B cell (primary cell): ENCODE results near the gene LKAAEAR1. TPM values are rescaled to one million over a fixed set of nuclear protein-coding genes. Genes with fewer than 3 reads are reported as not detected.
A peak's percentile ranks its signal among the peaks of the same experiment; 100 is the strongest.

Experiments
- ATAC-seq: fragments of 200-7000 bp; cut with Tn5 transposase; one replicate; pipeline ENCODE4 v1.10.0; 2021; ENCODE audit warnings: low read depth, mild to moderate bottlenecking, moderate number of reproducible peaks, moderate library complexity
- CTCF ChIA-PET: fragments of 350-600 bp; sonication (Branson Sonifier 250); formaldehyde crosslinking; loops from one replicate; lab custom pipeline; 2021; ENCODE audit warnings: antibody characterized with exemption, inconsistent platforms; lab: Charles Lee
- POLR2A ChIA-PET: fragments of 350-600 bp; sonication (Branson Sonifier 250); formaldehyde crosslinking; loops from one replicate; lab custom pipeline; 2021; ENCODE audit warnings: antibody characterized with exemption; lab: Charles Lee
- DNase-seq: peaks from one replicate; pipeline ENCODE4 v3.0.0; 2013
- H2AFZ ChIP-seq: 2 replicates; pipeline ENCODE4 v1.6.1; 2012; ENCODE audit warnings: mild to moderate bottlenecking, low read depth, low read length; ENCODE audit not compliant: insufficient read depth, poor library complexity, severe bottlenecking
- H3K27ac ChIP-seq, 2 donors: 1 replicate in 1 of 2; 2 replicates in 1 of 2; pipeline ENCODE4 v1.5.1; 2012 to 2013; ENCODE audit warnings: low read length in 2 of 2, mild to moderate bottlenecking in 2 of 2, moderate library complexity in 1 of 2
- H3K27me3 ChIP-seq, 4 experiments: fragments of 200-600 bp in 1 of 4; sonication (generic) in 1 of 4; replicated peaks in 1 of 4; 1 replicate in 2 of 4; 2 replicates in 2 of 4; pipeline versions ENCODE4 v1.6.1 to v1.7.0; 2013 to 2016; ENCODE audit warnings: low read length in 3 of 4, mild to moderate bottlenecking in 2 of 4, mixed read lengths in 1 of 4, moderate library complexity in 1 of 4; ENCODE audit not compliant: insufficient read depth in 4 of 4, control insufficient read depth in 3 of 4; ENCODE audit errors: control extremely low read depth in 1 of 4
- H3K36me3 ChIP-seq, 2 experiments: replicated peaks in 1 of 2; 1 replicate in 1 of 2; 2 replicates in 1 of 2; pipeline versions ENCODE4 v1.6.1 to v1.7.1; 2013; ENCODE audit warnings: low read length in 1 of 2; ENCODE audit not compliant: insufficient read depth in 2 of 2, control insufficient read depth in 1 of 2; ENCODE audit errors: control extremely low read depth in 1 of 2, extremely low read depth in 1 of 2
- H3K4me1 ChIP-seq, 2 donors: fragments of 200-600 bp in 1 of 2; sonication (generic) in 1 of 2; 1 replicate in 1 of 2; 2 replicates in 1 of 2; pipeline versions ENCODE4 v1.5.1 to v1.6.1; 2013 to 2017; ENCODE audit warnings: low read length in 2 of 2; ENCODE audit not compliant: control insufficient read depth in 2 of 2, insufficient read depth in 2 of 2
- H3K4me2 ChIP-seq: replicated peaks from 2 replicates; pipeline ENCODE3; 2012; ENCODE audit warnings: mild to moderate bottlenecking, low read depth, low read length; ENCODE audit not compliant: poor library complexity, severe bottlenecking
- H3K4me3 ChIP-seq, 5 experiments: fragments of 200-600 bp in 1 of 5; sonication (generic) in 1 of 5; 1 replicate in 3 of 5; 2 replicates in 2 of 5; pipeline versions ENCODE4 v1.5.1 to v1.7.0; 2011 to 2016; ENCODE audit warnings: low read length in 4 of 5, mild to moderate bottlenecking in 4 of 5, low read depth in 2 of 5, control low read depth in 1 of 5, moderate library complexity in 1 of 5; ENCODE audit not compliant: insufficient read depth in 1 of 5; ENCODE audit errors: control extremely low read depth in 1 of 5, extremely low read depth in 1 of 5
- H3K79me2 ChIP-seq: fragments of 200-600 bp; sonication (generic); one replicate; pipeline ENCODE4 v1.6.0; 2016; ENCODE audit warnings: low read length; ENCODE audit not compliant: control insufficient read depth, insufficient read depth
- H3K9ac ChIP-seq: fragments of 200-600 bp; sonication (generic); 2 replicates; pipeline ENCODE4 v1.6.1; 2017; ENCODE audit warnings: mild to moderate bottlenecking, low read length, moderate library complexity
- H3K9me3 ChIP-seq, 3 donors: one replicate each; pipeline versions ENCODE4 v1.6.1 to v1.7.1; 2013; ENCODE audit warnings: low read length in 2 of 3; ENCODE audit not compliant: control insufficient read depth in 2 of 3, insufficient read depth in 1 of 3; ENCODE audit errors: control extremely low read depth in 1 of 3
- H4K20me1 ChIP-seq: 2 replicates; pipeline ENCODE4 v1.6.0; 2012; ENCODE audit warnings: mild to moderate bottlenecking, low read length; ENCODE audit not compliant: insufficient read depth, control insufficient read depth, poor library complexity, severe bottlenecking
- H3K27ac Mint-ChIP-seq: one replicate; pipeline ENCODE4 v1.8.0; 2021; ENCODE audit warnings: mixed read lengths
- H3K27me3 Mint-ChIP-seq: one replicate; pipeline ENCODE4 v1.8.0; 2021; ENCODE audit warnings: mixed read lengths
- H3K4me1 Mint-ChIP-seq: one replicate; pipeline ENCODE4 v1.8.0; 2021; ENCODE audit warnings: mixed read lengths
- H3K4me3 Mint-ChIP-seq: one replicate; pipeline ENCODE4 v1.8.0; 2021; ENCODE audit warnings: mixed read lengths
- H3K9me3 Mint-ChIP-seq: one replicate; pipeline ENCODE4 v1.8.0; 2022; ENCODE audit warnings: mixed read lengths; ENCODE audit not compliant: insufficient read depth
- CTCF ChIP-seq: fragments of 200-600 bp; IDR thresholded peaks from one replicate; pipeline ENCODE4 v1.8.0; 2022; ENCODE audit warnings: antibody characterized with exemption, mild to moderate bottlenecking
- EZH2 ChIP-seq: IDR thresholded peaks from 2 replicates; pipeline ENCODE4 v1.6.1; 2012; ENCODE audit warnings: borderline replicate concordance, low read depth, mild to moderate bottlenecking, moderate library complexity, low read length; ENCODE audit not compliant: insufficient read depth, poor library complexity, severe bottlenecking
- WGBS: methylation state at CpG from one replicate; pipeline ENCODE4 v1.1.5; 2013; ENCODE audit warnings: missing lambda C conversion rate; ENCODE audit not compliant: insufficient coverage; 5-methylcytosine and 5-hydroxymethylcytosine counted together
- intact Hi-C: fragments of 100-400 bp; cut with micrococcal nuclease; formaldehyde crosslinking; loops from one replicate; pipeline ENCODE4 v1.10.0; 2022
- polyA plus RNA-seq: library from polyadenylated mRNA; depleted of rRNA; stranded (reverse); fragments of >200 nt; gene quantifications from 2 replicates; pipeline ENCODE4 v1.2.3, GENCODE V29; 2012
- total RNA-seq, 2 donors: library from RNA; stranded (reverse); fragments of 120-200 nt in 1 of 2; gene quantifications; 1 replicate in 1 of 2; 2 replicates in 1 of 2; pipeline versions ENCODE4 v1.2.3 to v1.2.4, GENCODE V29; 2013 to 2022

The LKAAEAR1 gene
- total and polyA plus RNA-seq, 2 donors (not counting 1 experiment from before 2014, with no cell fraction given), result 1.9 TPM; not detected in 1

- DNase-seq (no peak), ATAC-seq (no peak)
- H3K4me1 Mint-ChIP-seq, result peaks cover 11% of the 10 kb centered on the region
- peak overlapping the region; percentile 35 for H3K4me2 ChIP-seq
- TF ChIP-seq CTCF, result no peak
- no peak for TF ChIP-seq EZH2
- no peaks in the 10 kb centered on the region for H4K20me1 ChIP-seq
- H3K27me3 ChIP-seq, result peaks cover 0 to 55% (median 23%) of the 10 kb centered on the region in 4 experiments
- ChIA-PET CTCF (no interaction called here), POLR2A (interaction anchor here (0.6 kb wide), 1 partner anchor 522 kb away, joined by 3 read pairs; no protein-coding TSS in a partner anchor)
- no peak overlapping the region for H3K4me3 ChIP-seq
- H3K27ac ChIP-seq, result no peak overlapping the region
- no peaks in the 10 kb centered on the region for H3K36me3 ChIP-seq
- peaks cover 9 to 11% of the 10 kb centered on the region in 2 donors for H3K4me1 ChIP-seq
- H3K79me2 ChIP-seq, result no peaks in the 10 kb centered on the region
- no peak overlapping the region for H3K27ac Mint-ChIP-seq
- intact Hi-C loops, result no loop called here
- H3K9ac ChIP-seq, result no peak overlapping the region
- peaks cover 0 to 10% (median 0%) of the 10 kb centered on the region in 3 donors for H3K9me3 ChIP-seq
- H3K27me3 Mint-ChIP-seq, result peaks cover 39% of the 10 kb centered on the region
- 66% methylated on average over 49 of the region's 49 CpGs for WGBS
- peak overlapping the region; percentile 7 for H3K4me3 Mint-ChIP-seq
- no peak overlapping the region for H2AFZ ChIP-seq
- H3K9me3 Mint-ChIP-seq, result no peaks in the 10 kb centered on the region
Observed at GRCh38 chr20:64047968-64048401, 36.2 kb downstream of the LKAAEAR1 start.

GRCh38 chr20:64047046-64047389, 37.2 kb downstream of the LKAAEAR1 start:
- no peak overlapping the region for H3K4me2 ChIP-seq
- H3K9me3 ChIP-seq, result peaks cover 0 to 12% (median 0%) of the 10 kb centered on the region in 3 donors
- no peak overlapping the region for H3K27ac ChIP-seq
- Mint-ChIP-seq H3K27me3 (peaks cover 39% of the 10 kb centered on the region), H3K4me3 (no peak overlapping the region), H3K27ac (no peak overlapping the region), H3K4me1 (peaks cover 13% of the 10 kb centered on the region), H3K9me3 (no peaks in the 10 kb centered on the region)
- intact Hi-C loops, result no loop called here
- POLR2A ChIA-PET, result interaction anchor here (0.6 to 0.8 kb wide), 2 partner anchors 8 to 521 kb away, joined by 3 to 4 read pairs; no protein-coding TSS in a partner anchor
- ATAC-seq, result no peak
- no peaks in the 10 kb centered on the region for H3K36me3 ChIP-seq
- CTCF ChIA-PET, result no interaction called here
- DNase-seq, result no peak
- peaks cover 0 to 48% (median 19%) of the 10 kb centered on the region in 4 experiments for H3K27me3 ChIP-seq
- H3K79me2 ChIP-seq, result no peaks in the 10 kb centered on the region
- WGBS, result 95% methylated on average over 8 of the region's 8 CpGs
- H3K4me3 ChIP-seq, result no peak overlapping the region
- no peaks in the 10 kb centered on the region for H4K20me1 ChIP-seq
- H3K9ac ChIP-seq, result no peak overlapping the region
- H2AFZ ChIP-seq, result no peak overlapping the region
- H3K4me1 ChIP-seq, result peaks cover 12 to 14% of the 10 kb centered on the region in 2 donors
- TF ChIP-seq EZH2 (no peak), CTCF (no peak)
